ENCODE data around the gene URB2. TPM values are rescaled to one million over a fixed set of nuclear protein-coding genes. Genes with fewer than 3 reads are reported as not detected.
"Not testable (repeated sequence)": the region's sequence is repeated elsewhere in the genome, so short reads cannot be mapped to it uniquely, and the experiment has no call there.

Gene URB2
- total and polyA plus RNA-seq, 2 donors (not counting 1 experiment from before 2014, with no cell fraction given), result 5.4 to 9.6 TPM

GRCh38 chr1:229707127-229707526, 81.1 kb downstream of the URB2 start:
- H2AFZ ChIP-seq (ENCODE audit: insufficient read depth, low read depth, low read length, poor library complexity, severe bottlenecking); H3K27ac Mint-ChIP-seq; H3K4me3 Mint-ChIP-seq; H3K9me3 Mint-ChIP-seq (ENCODE audit: insufficient read depth); H3K36me3 ChIP-seq (replicated peaks in 1 of 2; ENCODE audit: control extremely low read depth in 1 of 2, control insufficient read depth in 1 of 2, extremely low read depth in 1 of 2, insufficient read depth in 2 of 2, low read length in 1 of 2); DNase-seq; H4K20me1 ChIP-seq (ENCODE audit: control insufficient read depth, insufficient read depth, low read length, poor library complexity, severe bottlenecking); H3K9me3 ChIP-seq (ENCODE audit: control extremely low read depth in 1 of 3, control insufficient read depth in 2 of 3, insufficient read depth in 1 of 3, low read length in 2 of 3); H3K4me2 ChIP-seq (replicated peaks; ENCODE audit: low read depth, low read length, poor library complexity, severe bottlenecking); H3K4me3 ChIP-seq (ENCODE audit: control extremely low read depth in 1 of 5, extremely low read depth in 1 of 5, insufficient read depth in 1 of 5, low read depth in 2 of 5, low read length in 4 of 5); POLR2A ChIA-PET; H3K27ac ChIP-seq (ENCODE audit: low read length in 2 of 2); ATAC-seq (ENCODE audit: low read depth); H3K4me1 ChIP-seq (ENCODE audit: control insufficient read depth in 2 of 2, insufficient read depth in 2 of 2, low read length in 2 of 2); H3K27me3 ChIP-seq (replicated peaks in 1 of 4; ENCODE audit: control extremely low read depth in 1 of 4, control insufficient read depth in 3 of 4, insufficient read depth in 4 of 4, low read length in 3 of 4); intact Hi-C loops (cut with micrococcal nuclease); CTCF ChIA-PET; H3K4me1 Mint-ChIP-seq; H3K9ac ChIP-seq (ENCODE audit: low read length); H3K79me2 ChIP-seq (ENCODE audit: control insufficient read depth, insufficient read depth, low read length): not testable (repeated sequence)
- WGBS (ENCODE audit: insufficient coverage), result 89% methylated on average over 4 of the region's 6 CpGs
- peaks cover 20% of the 10 kb centered on the region for H3K27me3 Mint-ChIP-seq

DNA sequence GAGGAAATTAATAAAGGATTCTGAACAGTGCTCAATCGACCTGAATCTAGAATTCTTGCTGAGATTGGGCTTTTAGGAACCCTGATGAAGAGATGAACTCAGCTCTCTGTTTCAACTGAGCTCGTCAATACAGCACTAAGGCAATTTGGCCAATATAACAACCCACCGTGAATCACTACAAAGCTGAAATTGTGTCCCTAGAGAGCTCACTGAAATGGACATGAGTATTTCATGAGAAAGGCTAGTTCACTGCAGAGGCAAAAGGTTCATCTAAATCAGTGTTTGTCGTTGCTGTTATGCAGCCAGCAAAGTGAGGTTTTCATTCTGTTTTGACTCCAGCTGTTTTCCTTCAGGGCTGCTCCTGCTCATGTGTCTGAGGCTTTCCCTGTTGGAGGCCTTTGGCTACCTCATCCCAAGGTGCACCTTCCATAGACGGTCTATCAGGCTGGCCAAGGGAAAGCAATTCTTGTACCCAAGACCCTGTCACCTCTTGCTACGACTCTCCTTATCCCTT, 83.5 kb downstream of the URB2 start:
- Histone ChIP-seq H3K27ac (ENCODE audit: low read length in 2 of 2) (no peak overlapping the region), H3K9ac (ENCODE audit: low read length) (no peak overlapping the region), H3K79me2 (ENCODE audit: control insufficient read depth, insufficient read depth, low read length) (no peaks in the 10 kb centered on the region), H3K4me1 (ENCODE audit: control insufficient read depth in 2 of 2, insufficient read depth in 2 of 2, low read length in 2 of 2) (no peaks in the 10 kb centered on the region), H3K4me3 (ENCODE audit: control extremely low read depth in 1 of 5, extremely low read depth in 1 of 5, insufficient read depth in 1 of 5, low read depth in 2 of 5, low read length in 4 of 5) (no peak overlapping the region), H3K36me3 (replicated peaks in 1 of 2; ENCODE audit: control extremely low read depth in 1 of 2, control insufficient read depth in 1 of 2, extremely low read depth in 1 of 2, insufficient read depth in 2 of 2, low read length in 1 of 2) (no peaks in the 10 kb centered on the region), H2AFZ (ENCODE audit: insufficient read depth, low read depth, low read length, poor library complexity, severe bottlenecking) (no peak overlapping the region), H3K9me3 (ENCODE audit: control extremely low read depth in 1 of 3, control insufficient read depth in 2 of 3, insufficient read depth in 1 of 3, low read length in 2 of 3) (peaks cover 0 to 4% (median 0%) of the 10 kb centered on the region in 3 donors), H4K20me1 (ENCODE audit: control insufficient read depth, insufficient read depth, low read length, poor library complexity, severe bottlenecking) (no peaks in the 10 kb centered on the region), H3K4me2 (replicated peaks; ENCODE audit: low read depth, low read length, poor library complexity, severe bottlenecking) (no peak overlapping the region), H3K27me3 (replicated peaks in 1 of 4; ENCODE audit: control extremely low read depth in 1 of 4, control insufficient read depth in 3 of 4, insufficient read depth in 4 of 4, low read length in 3 of 4) (peaks cover 0 to 3% (median 0%) of the 10 kb centered on the region in 4 experiments)
- no peak for TF ChIP-seq EZH2 (IDR thresholded peaks at IDR 0.05; ENCODE audit: borderline replicate concordance, insufficient read depth, low read depth, low read length, poor library complexity, severe bottlenecking)
- no peak for TF ChIP-seq CTCF (IDR thresholded peaks at IDR 0.05)
- ChIA-PET CTCF (interaction anchor here (1.6 kb wide), 1 partner anchor 49 kb away, joined by 4 read pairs; no protein-coding TSS in a partner anchor), POLR2A (no interaction called here)
- H3K9me3 Mint-ChIP-seq (ENCODE audit: insufficient read depth), result peaks cover 8% of the 10 kb centered on the region
- no peak overlapping the region for H3K4me3 Mint-ChIP-seq
- peaks cover 20% of the 10 kb centered on the region for H3K27me3 Mint-ChIP-seq
- H3K27ac Mint-ChIP-seq, result no peak overlapping the region
- intact Hi-C loops (cut with micrococcal nuclease), result no loop called here
- 100% methylated on average over 5 of the region's 6 CpGs for WGBS (ENCODE audit: insufficient coverage)
- DNase-seq, result no peak
- H3K4me1 Mint-ChIP-seq, result no peaks in the 10 kb centered on the region
- ATAC-seq (ENCODE audit: low read depth), result no peak

Other genes starting within 250 kb of the URB2 start
- not detected in 2 replicates for gene ACTA1, start 192.2 kb upstream of the URB2 start, total RNA-seq
- gene ACTA1, start 192.2 kb upstream of the URB2 start, polyA plus RNA-seq, result 0.21 and 0.30 TPM in 2 replicates
- 49.7 and 50.5 TPM in 2 replicates for gene NUP133, start 117.9 kb upstream of the URB2 start, total RNA-seq
- 10.5 and 18.0 TPM in 2 replicates for gene NUP133, start 117.9 kb upstream of the URB2 start, polyA plus RNA-seq
- 17.0 and 18.6 TPM in 2 replicates for gene ABCB10, start 67.5 kb upstream of the URB2 start, total RNA-seq
- gene ABCB10, start 67.5 kb upstream of the URB2 start, polyA plus RNA-seq, result 6.5 and 9.8 TPM in 2 replicates
- gene TAF5L, start 125 bp upstream of the URB2 start, total RNA-seq, result 21.2 and 24.0 TPM in 2 replicates
- gene TAF5L, start 125 bp upstream of the URB2 start, polyA plus RNA-seq, result 15.7 and 23.4 TPM in 2 replicates